A673 (cell line): Measurements from ENCODE around the gene CNIH3. TPM values are rescaled to one million over a fixed set of nuclear protein-coding genes. Genes with fewer than 3 reads are reported as not detected.
A peak's percentile ranks its signal among the peaks of the same experiment; 100 is the strongest.

Experiments used
- BruUV-seq: library from RNA; stranded (reverse); fragments of 400-500 nt; replicated peaks from 2 replicates; lab custom pipeline; 2021; lab: Mats Ljungman, UMichigan
- CTCF ChIA-PET: fragments of 300-600 bp; sonication (Branson Sonifier 250); formaldehyde crosslinking; loops from one replicate; lab custom pipeline; 2022; ENCODE audit warnings: antibody characterized with exemption; lab: Charles Lee
- POLR2A ChIA-PET: fragments of 300-600 bp; sonication (Branson Sonifier 250); formaldehyde crosslinking; loops from one replicate; lab custom pipeline; 2022; ENCODE audit warnings: antibody characterized with exemption; ENCODE audit not compliant: low non-redundant PET; lab: Charles Lee
- DNase-seq: peaks from one replicate; pipeline ENCODE4 v3.0.0-alpha.2; 2015; ENCODE audit warnings: low spot score
- H3K27ac ChIP-seq: fragments of 200-600 bp; sonication (generic); 2 replicates; pipeline ENCODE4 v1.5.1; 2016; ENCODE audit warnings: mixed run types, low read depth, mild to moderate bottlenecking, mixed read lengths, antibody characterized with exemption, low read length; ENCODE audit not compliant: poor library complexity, severe bottlenecking
- H3K27me3 ChIP-seq: fragments of 200-600 bp; sonication (generic); replicated peaks from 2 replicates; pipeline ENCODE4 v1.6.1; 2017; ENCODE audit warnings: mixed run types, low read depth, mild to moderate bottlenecking, mixed read lengths, antibody characterized with exemption, low read length; ENCODE audit not compliant: insufficient read depth, poor library complexity
- H3K36me3 ChIP-seq: fragments of 200-600 bp; sonication (generic); 2 replicates; pipeline ENCODE4 v1.6.1; 2016; ENCODE audit warnings: mixed run types, mild to moderate bottlenecking, mixed read lengths, antibody characterized with exemption, low read length; ENCODE audit not compliant: insufficient read depth, poor library complexity, severe bottlenecking
- H3K4me1 ChIP-seq: fragments of 200-600 bp; sonication (generic); 2 replicates; pipeline ENCODE4 v1.6.1; 2017; ENCODE audit warnings: mixed run types, mild to moderate bottlenecking, mixed read lengths, antibody characterized with exemption, low read length; ENCODE audit not compliant: insufficient read depth, poor library complexity, severe bottlenecking
- H3K4me3 ChIP-seq: fragments of 200-600 bp; sonication (generic); 2 replicates; pipeline ENCODE4 v1.5.1; 2016; ENCODE audit warnings: low read depth, mixed run types, mild to moderate bottlenecking, mixed read lengths, low read length; ENCODE audit not compliant: poor library complexity, severe bottlenecking
- H3K9me3 ChIP-seq: fragments of 200-600 bp; sonication (generic); 2 replicates; pipeline ENCODE4 v1.6.1; 2016; ENCODE audit warnings: mixed run types, low read depth, mild to moderate bottlenecking, mixed read lengths, antibody characterized with exemption, low read length; ENCODE audit not compliant: poor library complexity, severe bottlenecking
- EZH2 ChIP-seq: fragments of 200-600 bp; sonication (generic); IDR thresholded peaks from 2 replicates; pipeline ENCODE4 v1.6.1; 2017; ENCODE audit warnings: borderline replicate concordance, low read depth, mild to moderate bottlenecking, mixed read lengths, antibody characterized with exemption, low read length; ENCODE audit not compliant: poor library complexity, severe bottlenecking
- intact Hi-C: fragments of 100-400 bp; cut with micrococcal nuclease; formaldehyde crosslinking; loops from one replicate; pipeline ENCODE4 v1.10.0; 2022; ENCODE audit not compliant: unreplicated experiment
- total RNA-seq: library from RNA; stranded (reverse); gene quantifications from 2 replicates; pipeline ENCODE4 v1.2.3, GENCODE V29; 2021
- TF ChIP-seq, protein P1 (sequence below): fragments of 300-800, 200-600 bp; sonication (generic); conservative IDR thresholded peaks from 2 replicates; pipeline ENCODE4 v1.5.1; 2017; ENCODE audit warnings: low read depth, mild to moderate bottlenecking, antibody characterized with exemption, low read length, moderate library complexity, mixed read lengths

The CNIH3 gene
- total RNA-seq, 1 experiment from 2014 or later: 3.8 TPM

DNA sequence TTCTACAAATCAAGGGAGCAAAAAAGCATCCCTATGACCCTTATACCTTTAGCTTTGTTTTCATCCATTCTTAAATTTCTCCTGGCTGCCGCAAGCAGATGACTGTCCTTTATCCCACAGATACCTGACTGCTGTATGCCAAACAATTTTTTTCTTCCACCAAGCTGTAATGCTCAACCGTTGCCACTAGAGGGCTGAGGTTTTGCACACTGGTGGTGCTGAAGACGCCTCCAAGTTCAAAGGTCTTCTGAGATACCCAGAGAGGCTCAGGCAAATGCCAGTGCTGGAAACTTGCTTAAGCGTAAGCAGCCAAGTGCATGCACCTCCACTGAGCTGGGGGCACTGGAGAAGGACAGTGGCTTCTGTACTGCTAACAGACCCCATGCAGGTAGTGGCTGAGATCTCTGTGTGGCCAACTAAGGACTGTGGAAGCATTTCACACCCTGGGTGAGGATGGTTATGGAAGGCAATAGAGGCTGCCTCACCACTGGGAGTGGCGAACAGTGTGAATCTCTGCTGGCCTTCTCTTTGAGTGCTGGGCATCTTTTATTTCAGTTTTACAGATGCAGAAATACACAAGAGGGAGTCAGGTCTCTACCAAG is 28.5 kb downstream of the CNIH3 start:
- Histone ChIP-seq H3K9me3 (no peaks in the 10 kb centered on the region), H3K4me3 (no peak overlapping the region), H3K27ac (no peak overlapping the region), H3K27me3 (no peaks in the 10 kb centered on the region), H3K36me3 (no peaks in the 10 kb centered on the region), H3K4me1 (no peaks in the 10 kb centered on the region)
- peak; percentile 70 for DNase-seq
- no TSS peak for BruUV-seq
- POLR2A ChIA-PET: no interaction called here
- CTCF ChIA-PET: interaction anchor here (0.8 kb wide), 2 partner anchors 207 to 278 kb away, joined by 3 to 5 read pairs; no protein-coding TSS in a partner anchor
- intact Hi-C loops: loop anchor here (5.0 kb wide), 2 partner anchors 137 to 208 kb away; no protein-coding TSS in a partner anchor
- TF ChIP-seq, protein P1, sequence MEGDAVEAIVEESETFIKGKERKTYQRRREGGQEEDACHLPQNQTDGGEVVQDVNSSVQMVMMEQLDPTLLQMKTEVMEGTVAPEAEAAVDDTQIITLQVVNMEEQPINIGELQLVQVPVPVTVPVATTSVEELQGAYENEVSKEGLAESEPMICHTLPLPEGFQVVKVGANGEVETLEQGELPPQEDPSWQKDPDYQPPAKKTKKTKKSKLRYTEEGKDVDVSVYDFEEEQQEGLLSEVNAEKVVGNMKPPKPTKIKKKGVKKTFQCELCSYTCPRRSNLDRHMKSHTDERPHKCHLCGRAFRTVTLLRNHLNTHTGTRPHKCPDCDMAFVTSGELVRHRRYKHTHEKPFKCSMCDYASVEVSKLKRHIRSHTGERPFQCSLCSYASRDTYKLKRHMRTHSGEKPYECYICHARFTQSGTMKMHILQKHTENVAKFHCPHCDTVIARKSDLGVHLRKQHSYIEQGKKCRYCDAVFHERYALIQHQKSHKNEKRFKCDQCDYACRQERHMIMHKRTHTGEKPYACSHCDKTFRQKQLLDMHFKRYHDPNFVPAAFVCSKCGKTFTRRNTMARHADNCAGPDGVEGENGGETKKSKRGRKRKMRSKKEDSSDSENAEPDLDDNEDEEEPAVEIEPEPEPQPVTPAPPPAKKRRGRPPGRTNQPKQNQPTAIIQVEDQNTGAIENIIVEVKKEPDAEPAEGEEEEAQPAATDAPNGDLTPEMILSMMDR: peak; percentile 92
- no peak for TF ChIP-seq EZH2

DNA sequence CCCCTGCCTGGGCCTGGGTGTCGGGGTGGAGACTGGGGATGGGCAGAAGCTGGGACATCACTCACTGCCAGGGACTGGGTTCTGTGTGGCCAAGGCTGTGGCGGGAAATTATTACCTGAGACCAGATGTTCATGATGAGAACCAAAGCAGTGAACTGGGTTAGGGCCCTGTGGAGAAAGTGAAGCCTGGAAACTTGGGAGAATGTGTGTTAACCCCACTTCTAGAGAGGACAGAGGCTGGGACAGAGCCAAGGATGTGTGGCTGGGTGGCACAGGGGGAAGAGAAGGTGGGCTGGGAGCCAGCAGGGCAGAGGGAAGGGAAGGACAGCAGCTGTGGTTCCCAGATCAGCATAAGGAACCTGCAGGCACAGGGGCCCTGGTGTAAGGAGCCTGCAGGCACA is 31.3 kb downstream of the CNIH3 start:
- H3K4me1 ChIP-seq: no peaks in the 10 kb centered on the region
- no peak overlapping the region for H3K4me3 ChIP-seq
- intact Hi-C loops: no loop called here
- no peak overlapping the region for H3K27ac ChIP-seq
- no peak for DNase-seq
- ChIA-PET CTCF (no interaction called here), POLR2A (no interaction called here)
- no peaks in the 10 kb centered on the region for H3K27me3 ChIP-seq
- H3K36me3 ChIP-seq: no peaks in the 10 kb centered on the region
- no peak for TF ChIP-seq EZH2
- TF ChIP-seq, protein P1: no peak
- no peaks in the 10 kb centered on the region for H3K9me3 ChIP-seq
- BruUV-seq: no TSS peak

DNA sequence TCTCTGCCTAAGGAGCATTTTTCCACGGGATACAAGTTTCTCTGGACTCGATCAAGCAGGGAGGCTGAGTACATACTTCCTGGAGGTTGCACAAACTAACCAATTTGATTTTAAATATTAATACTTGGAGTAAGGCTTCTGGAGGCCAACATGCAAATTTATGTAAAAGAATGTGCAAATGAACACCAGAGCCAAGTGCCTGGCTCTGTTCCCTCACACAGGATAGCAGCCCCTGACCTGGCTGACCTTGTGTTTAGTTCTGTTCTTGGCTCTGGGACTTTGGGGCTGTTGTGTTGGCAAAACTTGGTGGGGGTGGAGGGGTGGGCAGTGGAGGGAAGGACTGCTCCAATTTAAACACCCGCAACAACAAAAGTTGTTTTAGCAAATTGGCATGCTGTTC is 34.2 kb downstream of the CNIH3 start:
- Histone ChIP-seq H3K27me3 (no peaks in the 10 kb centered on the region), H3K4me3 (no peak overlapping the region), H3K36me3 (no peaks in the 10 kb centered on the region), H3K9me3 (no peaks in the 10 kb centered on the region), H3K27ac (no peak overlapping the region), H3K4me1 (no peaks in the 10 kb centered on the region)
- DNase-seq: no peak
- ChIA-PET CTCF (no interaction called here), POLR2A (no interaction called here)
- no TSS peak for BruUV-seq
- TF ChIP-seq, protein P1: no peak
- no peak for TF ChIP-seq EZH2
- intact Hi-C loops: no loop called here
